ENCODE measurements around the gene DCTN1. TPM values are rescaled to one million over a fixed set of nuclear protein-coding genes. Genes with fewer than 3 reads are reported as not detected.

DCTN1 gene
- polyA plus RNA-seq, 1 of the 3 experiments (the other 2 are of a cell fraction), result 91.1 TPM

- TF ChIP-seq, protein P1, sequence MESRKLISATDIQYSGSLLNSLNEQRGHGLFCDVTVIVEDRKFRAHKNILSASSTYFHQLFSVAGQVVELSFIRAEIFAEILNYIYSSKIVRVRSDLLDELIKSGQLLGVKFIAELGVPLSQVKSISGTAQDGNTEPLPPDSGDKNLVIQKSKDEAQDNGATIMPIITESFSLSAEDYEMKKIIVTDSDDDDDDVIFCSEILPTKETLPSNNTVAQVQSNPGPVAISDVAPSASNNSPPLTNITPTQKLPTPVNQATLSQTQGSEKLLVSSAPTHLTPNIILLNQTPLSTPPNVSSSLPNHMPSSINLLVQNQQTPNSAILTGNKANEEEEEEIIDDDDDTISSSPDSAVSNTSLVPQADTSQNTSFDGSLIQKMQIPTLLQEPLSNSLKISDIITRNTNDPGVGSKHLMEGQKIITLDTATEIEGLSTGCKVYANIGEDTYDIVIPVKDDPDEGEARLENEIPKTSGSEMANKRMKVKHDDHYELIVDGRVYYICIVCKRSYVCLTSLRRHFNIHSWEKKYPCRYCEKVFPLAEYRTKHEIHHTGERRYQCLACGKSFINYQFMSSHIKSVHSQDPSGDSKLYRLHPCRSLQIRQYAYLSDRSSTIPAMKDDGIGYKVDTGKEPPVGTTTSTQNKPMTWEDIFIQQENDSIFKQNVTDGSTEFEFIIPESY (IDR thresholded peaks at IDR 0.05; ENCODE audit: borderline replicate concordance, low read depth), result no peak
- TF ChIP-seq JUND (IDR thresholded peaks at IDR 0.05) (no peak), MEF2A (IDR thresholded peaks at IDR 0.05; ENCODE audit: borderline replicate concordance, low read depth) (no peak)
Measured at GRCh38 chr2:74414441-74414840, 34.3 kb upstream of the DCTN1 start (continued).

- no peak overlapping the region for H2AFZ ChIP-seq (ENCODE audit: low read depth)
- H3K9ac ChIP-seq, result no peak overlapping the region
- no peak overlapping the region for H3K4me3 ChIP-seq (ENCODE audit: low read depth in 2 of 2, low read length in 1 of 2)
- POLR2A ChIA-PET, result interaction anchor here (1.6 kb wide), 1 partner anchor 8 kb away, joined by 4 read pairs; the partner anchor contains the start of genes C2orf81 and WDR54
- no peaks in the 10 kb centered on the region for H3K79me2 ChIP-seq (ENCODE audit: insufficient read depth)
- peaks cover 0 to 2% of the 10 kb centered on the region in 2 experiments; a peak in 1 of 4 replicates for H3K4me1 ChIP-seq (ENCODE audit: control insufficient read depth in 1 of 2, insufficient read depth in 2 of 2, low read depth in 1 of 2, low read length in 1 of 2)
- H3K9me3 ChIP-seq, result no peaks in the 10 kb centered on the region
- CTCF ChIA-PET, result interaction anchor here (0.7 to 3.9 kb wide), 3 partner anchors 8 to 78 kb away, joined by 4 to 18 read pairs (median 5); partner anchors contain the start of genes C2orf81 and WDR54
- TF ChIP-seq RAD21 (IDR thresholded peaks at IDR 0.05; ENCODE audit: low read length) (no peak), ELF1 (IDR thresholded peaks at IDR 0.05) (no peak), FOXM1 (IDR thresholded peaks at IDR 0.05; ENCODE audit: low read depth) (no peak), CHD2 (IDR thresholded peaks at IDR 0.05; ENCODE audit: low read length, partially characterized antibody) (no peak), IRF3 (IDR thresholded peaks at IDR 0.05; ENCODE audit: low read depth, low read length) (no peak), NFIC (IDR thresholded peaks at IDR 0.05; ENCODE audit: borderline replicate concordance) (no peak), POLR2AphosphoS5 (IDR thresholded peaks at IDR 0.05; ENCODE audit: low read depth, low read length) (no peak), FOSL2 (IDR thresholded peaks at IDR 0.05; ENCODE audit: borderline replicate concordance, low read depth) (no peak), RFX5 (IDR thresholded peaks at IDR 0.05; ENCODE audit: low read length) (no peak), SMC3 (IDR thresholded peaks at IDR 0.05; ENCODE audit: low read depth, low read length) (no peak), NRF1 (IDR thresholded peaks at IDR 0.05; ENCODE audit: low read depth, low read length) (no peak), RXRA (IDR thresholded peaks at IDR 0.05; ENCODE audit: borderline replicate concordance, low read depth) (no peak), FOXJ3 (CRISPR knock-in tag; IDR thresholded peaks at IDR 0.05) (no peak), SIN3A (IDR thresholded peaks at IDR 0.05; ENCODE audit: borderline replicate concordance, low read depth, low read length) (no peak), MAX (IDR thresholded peaks at IDR 0.05; ENCODE audit: low read depth) (no peak)
- TF ChIP-seq, protein P1 (IDR thresholded peaks at IDR 0.05; ENCODE audit: borderline replicate concordance, low read depth), result no peak
- 82% methylated on average over 5 of the region's 8 CpGs for WGBS (ENCODE audit: low lambda C conversion rate)
- H3K27ac ChIP-seq (ENCODE audit: low read depth in 2 of 2, low read length in 1 of 2), result no peak overlapping the region
- no peak for DNase-seq
- no peaks in the 10 kb centered on the region for H3K9me2 ChIP-seq
- no peaks in the 10 kb centered on the region for H4K20me1 ChIP-seq (ENCODE audit: insufficient read depth)
- H3K36me3 ChIP-seq (replicated peaks in 1 of 2; ENCODE audit: control insufficient read depth in 1 of 2, insufficient read depth in 2 of 2, low read length in 1 of 2), result no peaks in the 10 kb centered on the region
- H3F3A ChIP-seq (replicated peaks; ENCODE audit: insufficient read depth), result no peaks in the 10 kb centered on the region
- no peak overlapping the region for H3K4me2 ChIP-seq
- no peaks in the 10 kb centered on the region for H3K27me3 ChIP-seq (ENCODE audit: insufficient read depth)
Measured at GRCh38 chr2:74413001-74413698, 33.0 kb upstream of the DCTN1 start.
